Progenitor cell of endocrine pancreas (in vitro differentiated cells): ENCODE results near the gene KCTD19. TPM values are rescaled to one million over a fixed set of nuclear protein-coding genes. Genes with fewer than 3 reads are reported as not detected.
A peak's percentile ranks its signal among the peaks of the same experiment; 100 is the strongest.

ENCODE experiments used
- DNase-seq: peaks from one replicate; pipeline ENCODE4 v3.0.0; 2021; ENCODE audit warnings: low spot score; ENCODE audit not compliant: unreplicated experiment
- H3K27ac Mint-ChIP-seq: 2 replicates; pipeline ENCODE4 v1.8.0; 2021; ENCODE audit warnings: mild to moderate bottlenecking, moderate library complexity, mixed read lengths
- H3K27me3 Mint-ChIP-seq: 2 replicates; pipeline ENCODE4 v1.8.0; 2021; ENCODE audit warnings: mixed read lengths
- H3K36me3 Mint-ChIP-seq: 2 replicates; pipeline ENCODE4 v1.8.0; 2022; ENCODE audit warnings: mixed read lengths; ENCODE audit not compliant: insufficient read depth
- H3K4me1 Mint-ChIP-seq: 2 replicates; pipeline ENCODE4 v1.8.0; 2021; ENCODE audit warnings: low read depth, mixed read lengths
- H3K4me3 Mint-ChIP-seq: 2 replicates; pipeline ENCODE4 v1.8.0; 2021; ENCODE audit warnings: low read depth, mild to moderate bottlenecking, moderate library complexity, mixed read lengths
- H3K9me3 Mint-ChIP-seq: 2 replicates; pipeline ENCODE4 v1.8.0; 2021; ENCODE audit warnings: low read depth, mixed read lengths
- CTCF ChIP-seq: fragments of 200-600 bp; sonication (generic); IDR thresholded peaks from one replicate; pipeline ENCODE4 v1.5.0; 2021; ENCODE audit warnings: antibody characterized with exemption, mild to moderate bottlenecking; ENCODE audit not compliant: unreplicated experiment
- total RNA-seq: library from RNA; stranded (reverse); gene quantifications from 2 replicates; pipeline ENCODE4 v1.2.1, GENCODE V29; 2021

Gene KCTD19
- total RNA-seq, 1 donor from 2014 or later = 0.14 TPM

- no peaks in the 10 kb centered on the region for H3K9me3 Mint-ChIP-seq
- TF ChIP-seq CTCF = no peak
- peaks cover 23% of the 10 kb centered on the region for H3K27me3 Mint-ChIP-seq
Measured at GRCh38 chr16:67327743-67328142, 1.2 kb upstream of the KCTD19 start.

GRCh38 chr16:67326115-67326471, 448 bp downstream of the KCTD19 start:
- Mint-ChIP-seq H3K27me3 (peaks cover 32% of the 10 kb centered on the region), H3K9me3 (no peaks in the 10 kb centered on the region), H3K4me3 (peak overlapping the region; percentile 77), H3K4me1 (peaks cover 9% of the 10 kb centered on the region), H3K27ac (peak overlapping the region; percentile 30), H3K36me3 (no peaks in the 10 kb centered on the region)
- TF ChIP-seq CTCF = no peak
- DNase-seq = no peak

More at GRCh38 chr16:67327743-67328142, 1.2 kb upstream of the KCTD19 start:
- Mint-ChIP-seq H3K27ac (peak overlapping the region; percentile 14), H3K4me1 (peaks cover 9% of the 10 kb centered on the region), H3K4me3 (no peak overlapping the region), H3K36me3 (no peaks in the 10 kb centered on the region)
- no peak for DNase-seq

- TF ChIP-seq CTCF = no peak
- H3K27ac Mint-ChIP-seq = no peak overlapping the region
- no peaks in the 10 kb centered on the region for H3K9me3 Mint-ChIP-seq
- DNase-seq = no peak
- H3K27me3 Mint-ChIP-seq = peaks cover 23% of the 10 kb centered on the region
- H3K4me1 Mint-ChIP-seq = no peaks in the 10 kb centered on the region
- no peaks in the 10 kb centered on the region for H3K36me3 Mint-ChIP-seq
- H3K4me3 Mint-ChIP-seq = no peak overlapping the region
Measured at GRCh38 chr16:67317853-67318252, 8.7 kb downstream of the KCTD19 start.

GRCh38 chr16:67312719-67313118, 13.8 kb downstream of the KCTD19 start:
- TF ChIP-seq CTCF = no peak
- DNase-seq = no peak
- Mint-ChIP-seq H3K4me1 (peaks cover 5% of the 10 kb centered on the region), H3K9me3 (no peaks in the 10 kb centered on the region), H3K27ac (no peak overlapping the region), H3K36me3 (no peaks in the 10 kb centered on the region), H3K4me3 (no peak overlapping the region), H3K27me3 (peaks cover 10% of the 10 kb centered on the region)

GRCh38 chr16:67311607-67312488, 14.7 kb downstream of the KCTD19 start:
- Mint-ChIP-seq H3K4me1 (peaks cover 5% of the 10 kb centered on the region), H3K27me3 (peaks cover 10% of the 10 kb centered on the region), H3K36me3 (no peaks in the 10 kb centered on the region), H3K4me3 (no peak overlapping the region), H3K9me3 (no peaks in the 10 kb centered on the region), H3K27ac (no peak overlapping the region)
- no peak for TF ChIP-seq CTCF
- DNase-seq = no peak
